Activated T-cell treated with anti-CD3 and anti-CD28 coated beads for 1 hour (primary cell): ENCODE results near the gene MRPL40.

ENCODE experiments used
- DNase-seq: peaks from one replicate; pipeline ENCODE4 v3.0.0-alpha.2; 2020; ENCODE audit warnings: low read depth

MRPL40 gene

GRCh38 chr22:19483481-19484244 lies 51.3 kb downstream of the MRPL40 start:
- no peak for DNase-seq
